DMS 273 (cell line): ENCODE data around the gene OR1L1.

ENCODE experiments used
- DNase-seq: peaks from one replicate; lab custom pipeline; 2025; ENCODE audit not compliant: unreplicated experiment; lab: John Stamatoyannopoulos, UW

Gene OR1L1

GRCh38 chr9:122661416-122661815 lies at the start of gene OR1L1:
TSS of gene OR1L1 (plus strand) at chr9:122661716. CDS start at chr9:122661716, 0 bp downstream.
- no peak for DNase-seq

DNA sequence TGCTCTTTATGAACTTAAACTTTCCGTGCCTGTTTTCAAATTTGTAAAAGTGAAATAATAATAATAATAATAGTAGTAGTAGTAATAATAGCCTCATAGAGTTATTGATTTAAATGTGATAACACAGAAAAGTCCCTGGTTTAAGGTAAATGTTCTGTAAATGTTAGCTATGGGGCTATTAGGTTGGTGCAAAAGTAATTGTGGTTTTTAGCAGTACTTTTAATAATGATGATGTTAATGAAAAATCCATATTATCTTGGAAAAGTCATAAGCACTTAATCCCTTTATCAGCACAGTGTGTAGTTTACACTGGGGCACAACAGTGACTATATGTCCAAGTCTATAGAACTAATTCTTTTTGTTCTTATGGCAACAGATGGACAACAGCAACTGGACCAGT lies 47.2 kb upstream of the OR1L1 start, which contains the start of gene OR1Q1:
Gene OR1Q1, plus strand, starts transcription at position 377 of the 400 bp plus-strand sequence. Its CDS starts 0 bp downstream, at position 377.
- DNase-seq, result no peak

DNA sequence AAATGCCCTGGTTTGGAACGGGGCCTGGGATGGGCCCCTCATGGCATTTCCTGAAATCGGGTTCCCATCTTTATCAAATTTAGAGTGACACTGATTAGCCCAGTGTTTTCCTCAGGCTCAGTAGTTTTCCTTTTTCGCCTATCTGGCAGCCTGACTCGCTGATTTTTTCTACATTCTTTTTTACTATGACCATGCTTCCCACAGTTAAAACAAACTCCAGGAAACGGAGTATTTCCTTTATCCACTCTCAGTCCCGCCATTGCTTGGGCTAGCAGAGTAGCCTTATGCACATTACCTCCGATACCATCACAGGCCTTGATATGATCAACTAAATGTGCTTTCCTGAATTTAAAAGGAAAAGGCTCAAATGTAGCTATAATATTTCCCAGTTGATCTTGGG lies 41.5 kb upstream of the OR1L1 start:
- no peak for DNase-seq

DNA sequence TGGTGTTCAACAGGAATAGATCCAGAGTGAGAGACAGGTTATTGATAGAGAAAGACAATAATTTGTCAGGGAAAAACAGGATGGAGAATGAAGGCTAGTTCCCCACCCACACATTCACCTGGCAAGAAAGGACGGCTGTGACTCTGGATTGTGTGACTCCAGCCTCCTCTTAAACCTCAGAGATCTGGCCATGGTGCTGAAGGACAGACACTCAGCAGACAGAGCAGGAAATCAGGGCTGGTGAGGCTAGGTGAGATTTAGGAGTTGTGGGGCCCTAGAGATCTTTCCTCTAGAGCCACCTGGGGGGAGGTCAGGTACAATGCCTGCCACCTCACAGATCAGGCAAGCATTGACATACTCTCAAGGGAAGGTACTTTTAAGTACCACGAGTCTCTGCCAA lies 19.3 kb upstream of the OR1L1 start:
- no peak for DNase-seq

DNA sequence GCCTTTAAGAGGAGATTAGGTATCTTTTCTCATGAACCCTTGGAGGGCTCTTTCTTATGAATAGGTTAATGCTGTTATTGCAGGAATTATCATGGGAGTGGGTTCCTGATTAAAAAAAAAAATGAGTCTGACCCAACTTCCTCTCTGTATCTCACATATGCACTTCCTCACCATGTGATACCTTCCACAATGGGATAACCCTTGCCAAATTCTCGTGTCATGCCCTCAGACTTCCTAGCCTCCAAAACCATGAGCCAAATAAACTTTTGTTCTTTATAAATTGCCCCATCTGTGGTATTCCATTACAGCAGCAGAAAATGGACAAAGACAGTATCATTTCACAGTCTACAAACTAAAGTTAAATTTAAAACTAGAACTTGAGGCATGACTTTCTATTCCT lies 5.1 kb upstream of the OR1L1 start:
- no peak for DNase-seq

DNA sequence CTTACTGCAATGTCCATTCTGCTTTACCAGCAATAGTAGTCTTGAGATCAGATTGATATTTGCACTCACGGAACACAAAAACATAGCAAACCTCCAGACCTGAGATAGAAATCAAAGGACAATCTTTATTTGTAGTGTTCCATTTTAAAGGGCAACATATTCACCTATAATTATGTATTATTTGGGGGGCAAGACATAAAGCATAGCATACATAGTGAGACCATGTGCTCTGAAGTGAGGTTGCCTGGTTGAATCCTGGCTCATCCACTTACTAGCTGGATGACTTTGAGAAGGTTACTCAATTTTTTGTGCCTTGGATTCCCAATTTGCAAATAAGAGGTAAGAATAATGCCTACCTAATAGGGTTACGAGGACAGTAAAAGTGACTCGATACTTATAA lies 4.0 kb upstream of the OR1L1 start, which contains the start of gene OR1B1:
Gene OR1B1, minus strand, starts transcription at position 101 of the 400 bp plus-strand sequence.
- DNase-seq, result no peak

DNA sequence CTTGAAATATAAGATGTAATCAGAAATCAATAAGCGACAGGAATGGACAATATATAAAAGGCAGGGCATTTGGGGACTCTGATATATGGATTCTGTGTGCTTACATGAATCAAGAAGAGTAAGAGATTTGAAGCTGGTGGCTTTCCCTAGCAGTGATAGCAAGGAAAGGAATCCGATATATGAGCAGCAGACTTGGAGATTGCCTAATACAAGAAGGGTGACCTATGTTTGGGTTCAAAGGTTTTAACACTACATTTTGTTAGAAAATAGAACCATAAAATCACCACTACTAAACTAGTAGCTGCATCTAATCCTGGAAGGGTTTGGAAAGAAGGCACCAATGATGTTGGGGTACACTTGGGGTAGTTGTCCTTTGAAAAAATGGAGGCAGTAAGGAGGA lies 11.0 kb downstream of the OR1L1 start:
- DNase-seq, result no peak

GRCh38 chr9:122684851-122685250 lies 23.3 kb downstream of the OR1L1 start:
- no peak for DNase-seq

GRCh38 chr9:122695696-122696095 lies 34.2 kb downstream of the OR1L1 start:
- no peak for DNase-seq
